Smooth muscle cell (in vitro differentiated cells): ENCODE data around the gene PTPN1. TPM values are rescaled to one million over a fixed set of nuclear protein-coding genes. Genes with fewer than 3 reads are reported as not detected.

ENCODE experiments used
- DNase-seq: peaks from one replicate; lab custom pipeline; 2025; ENCODE audit not compliant: unreplicated experiment; lab: John Stamatoyannopoulos, UW
- H2AFZ ChIP-seq: fragments of 200-600 bp; sonication (generic); 2 replicates; pipeline ENCODE4 v1.6.0; 2016; ENCODE audit warnings: antibody characterized with exemption, low read depth, mild to moderate bottlenecking
- H3F3A ChIP-seq: fragments of 200-600 bp; sonication (generic); 2 replicates; pipeline ENCODE4 v1.6.0; 2017; ENCODE audit warnings: antibody characterized with exemption, low read depth
- H3K27ac ChIP-seq: fragments of 200-600 bp; sonication (generic); 2 replicates; pipeline ENCODE4 v1.5.1; 2016; ENCODE audit warnings: low read depth, mild to moderate bottlenecking
- H3K27me3 ChIP-seq: fragments of 200-600 bp; sonication (generic); 2 replicates; pipeline ENCODE4 v1.6.1; 2016; ENCODE audit warnings: low read depth, mild to moderate bottlenecking
- H3K36me3 ChIP-seq: fragments of 200-600 bp; sonication (generic); 2 replicates; pipeline ENCODE4 v1.5.1; 2016; ENCODE audit warnings: low read depth
- H3K4me1 ChIP-seq: fragments of 200-600 bp; sonication (generic); 2 replicates; pipeline ENCODE4 v1.5.1; 2016; ENCODE audit warnings: low read depth
- H3K4me2 ChIP-seq: fragments of 200-600 bp; sonication (generic); 2 replicates; pipeline ENCODE4 v1.6.0; 2016; ENCODE audit warnings: mild to moderate bottlenecking
- H3K4me3 ChIP-seq: fragments of 200-600 bp; sonication (generic); 2 replicates; pipeline ENCODE4 v1.5.1; 2016; ENCODE audit warnings: mild to moderate bottlenecking
- H3K79me2 ChIP-seq: fragments of 200-600 bp; sonication (generic); 2 replicates; pipeline ENCODE4 v1.6.0; 2016; ENCODE audit warnings: low read depth, mild to moderate bottlenecking
- H3K9ac ChIP-seq: fragments of 200-600 bp; sonication (generic); 2 replicates; pipeline ENCODE4 v1.6.0; 2016; ENCODE audit warnings: low read depth
- H3K9me3 ChIP-seq: fragments of 200-600 bp; sonication (generic); replicated peaks from 2 replicates; pipeline ENCODE4 v1.5.1; 2016; ENCODE audit warnings: low read depth
- H4K20me1 ChIP-seq: fragments of 200-600 bp; sonication (generic); 2 replicates; pipeline ENCODE4 v1.6.0; 2016; ENCODE audit warnings: low read depth
- WGBS: methylation state at CpG from one replicate; pipeline ENCODE4 v1.1.7; 2016; ENCODE audit warnings: low lambda C conversion rate; 5-methylcytosine and 5-hydroxymethylcytosine counted together
- polyA plus RNA-seq: library from polyadenylated mRNA; unstranded; fragments of >200 nt; fragmentation: Nextera tagmentation; extraction: Ambion mirVana; gene quantifications from 2 replicates; pipeline ENCODE4 v1.2.1, GENCODE V29; 2016
- total RNA-seq: library from RNA; depleted of rRNA; stranded (reverse); fragments of >200 nt; gene quantifications from 2 replicates; pipeline ENCODE4 v1.2.3, GENCODE V29; 2014
- TF ChIP-seq, protein P1 (sequence below): fragments of 200-600 bp; sonication (generic); IDR thresholded peaks from 2 replicates; pipeline ENCODE4 v1.5.1; 2017; ENCODE audit warnings: borderline replicate concordance, mild to moderate bottlenecking, antibody characterized with exemption; ENCODE audit not compliant: insufficient read depth, poor library complexity, severe bottlenecking

The PTPN1 gene
- total and polyA plus RNA-seq, 2 experiments from 2014 or later, result 16.1 to 28.9 TPM

DNA sequence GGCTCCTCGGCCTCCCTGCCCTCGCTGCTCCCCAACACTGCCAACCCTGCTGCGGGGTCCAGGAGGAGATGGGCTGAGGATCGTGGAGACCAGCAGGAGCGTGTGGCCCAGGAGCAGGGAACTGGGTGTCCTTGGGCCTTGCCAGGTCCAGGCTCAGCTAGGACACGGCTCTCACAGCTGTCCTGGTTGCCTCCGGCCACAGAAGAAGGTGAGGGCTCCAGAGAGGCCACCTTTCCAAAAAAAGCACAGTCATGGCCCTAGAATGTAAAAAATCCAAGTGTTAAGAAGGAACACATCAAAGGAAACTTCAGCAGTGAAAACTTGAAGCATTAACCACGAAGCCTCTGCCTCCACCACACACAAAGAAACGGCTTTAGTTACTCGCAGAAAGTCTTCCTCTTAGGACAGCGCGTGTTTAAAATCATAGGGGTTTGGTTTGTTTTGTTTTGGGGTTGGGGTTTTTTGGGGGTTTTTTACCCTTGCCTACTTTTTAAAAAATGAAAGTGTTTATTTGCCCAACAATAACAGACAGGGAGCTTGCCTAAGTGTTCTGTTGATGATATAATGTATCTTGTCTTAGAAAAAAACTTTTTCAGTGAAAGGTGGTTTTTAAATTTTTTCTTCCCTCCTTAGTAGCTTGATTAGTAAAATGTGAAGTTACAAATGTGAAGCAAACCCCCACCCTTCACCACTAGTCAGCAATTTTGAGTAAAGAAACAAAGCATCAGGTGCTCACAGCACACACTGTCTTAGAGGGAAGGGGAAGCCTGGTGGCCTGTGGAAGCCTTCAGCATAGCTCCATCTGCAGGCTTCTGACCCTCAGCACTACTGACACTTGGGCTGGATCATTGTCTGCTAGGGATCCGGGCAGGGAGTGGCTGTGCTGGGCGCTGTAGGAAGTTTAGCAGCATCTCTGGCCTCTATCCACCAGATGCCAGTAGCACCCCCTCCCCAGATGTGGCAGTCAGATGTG, 60.0 kb downstream of the PTPN1 start:
- peaks cover 25% of the 10 kb centered on the region for H3K79me2 ChIP-seq
- H3K4me2 ChIP-seq, result no peak overlapping the region
- TF ChIP-seq, protein P1, sequence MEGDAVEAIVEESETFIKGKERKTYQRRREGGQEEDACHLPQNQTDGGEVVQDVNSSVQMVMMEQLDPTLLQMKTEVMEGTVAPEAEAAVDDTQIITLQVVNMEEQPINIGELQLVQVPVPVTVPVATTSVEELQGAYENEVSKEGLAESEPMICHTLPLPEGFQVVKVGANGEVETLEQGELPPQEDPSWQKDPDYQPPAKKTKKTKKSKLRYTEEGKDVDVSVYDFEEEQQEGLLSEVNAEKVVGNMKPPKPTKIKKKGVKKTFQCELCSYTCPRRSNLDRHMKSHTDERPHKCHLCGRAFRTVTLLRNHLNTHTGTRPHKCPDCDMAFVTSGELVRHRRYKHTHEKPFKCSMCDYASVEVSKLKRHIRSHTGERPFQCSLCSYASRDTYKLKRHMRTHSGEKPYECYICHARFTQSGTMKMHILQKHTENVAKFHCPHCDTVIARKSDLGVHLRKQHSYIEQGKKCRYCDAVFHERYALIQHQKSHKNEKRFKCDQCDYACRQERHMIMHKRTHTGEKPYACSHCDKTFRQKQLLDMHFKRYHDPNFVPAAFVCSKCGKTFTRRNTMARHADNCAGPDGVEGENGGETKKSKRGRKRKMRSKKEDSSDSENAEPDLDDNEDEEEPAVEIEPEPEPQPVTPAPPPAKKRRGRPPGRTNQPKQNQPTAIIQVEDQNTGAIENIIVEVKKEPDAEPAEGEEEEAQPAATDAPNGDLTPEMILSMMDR, result no peak
- no peak for DNase-seq
- peak overlapping the region; percentile 21 for H3K27ac ChIP-seq
- H3F3A ChIP-seq, result no peaks in the 10 kb centered on the region
- 74% methylated on average over 14 of the region's 14 CpGs for WGBS
- H3K36me3 ChIP-seq, result no peaks in the 10 kb centered on the region
- H3K9me3 ChIP-seq, result no peaks in the 10 kb centered on the region
- H3K4me3 ChIP-seq, result no peak overlapping the region
- no peaks in the 10 kb centered on the region for H3K4me1 ChIP-seq
- H3K27me3 ChIP-seq, result no peaks in the 10 kb centered on the region
- H4K20me1 ChIP-seq, result peaks cover 78% of the 10 kb centered on the region
- H3K9ac ChIP-seq, result no peak overlapping the region
- H2AFZ ChIP-seq, result no peak overlapping the region

GRCh38 chr20:50571466-50571865, 61.3 kb downstream of the PTPN1 start:
- no peaks in the 10 kb centered on the region for H3K27me3 ChIP-seq
- no peak overlapping the region for H3K4me2 ChIP-seq
- no peak overlapping the region for H3K27ac ChIP-seq
- no peaks in the 10 kb centered on the region for H3K4me1 ChIP-seq
- no peaks in the 10 kb centered on the region for H3K9me3 ChIP-seq
- peaks cover 12% of the 10 kb centered on the region for H3K79me2 ChIP-seq
- peaks cover 88% of the 10 kb centered on the region for H4K20me1 ChIP-seq
- TF ChIP-seq, protein P1, result no peak
- WGBS, result 98% methylated on average over 2 of the region's 2 CpGs
- H3K4me3 ChIP-seq, result no peak overlapping the region
- no peak overlapping the region for H3K9ac ChIP-seq
- no peak for DNase-seq
- no peaks in the 10 kb centered on the region for H3K36me3 ChIP-seq
- no peak overlapping the region for H2AFZ ChIP-seq
- H3F3A ChIP-seq, result no peaks in the 10 kb centered on the region

DNA sequence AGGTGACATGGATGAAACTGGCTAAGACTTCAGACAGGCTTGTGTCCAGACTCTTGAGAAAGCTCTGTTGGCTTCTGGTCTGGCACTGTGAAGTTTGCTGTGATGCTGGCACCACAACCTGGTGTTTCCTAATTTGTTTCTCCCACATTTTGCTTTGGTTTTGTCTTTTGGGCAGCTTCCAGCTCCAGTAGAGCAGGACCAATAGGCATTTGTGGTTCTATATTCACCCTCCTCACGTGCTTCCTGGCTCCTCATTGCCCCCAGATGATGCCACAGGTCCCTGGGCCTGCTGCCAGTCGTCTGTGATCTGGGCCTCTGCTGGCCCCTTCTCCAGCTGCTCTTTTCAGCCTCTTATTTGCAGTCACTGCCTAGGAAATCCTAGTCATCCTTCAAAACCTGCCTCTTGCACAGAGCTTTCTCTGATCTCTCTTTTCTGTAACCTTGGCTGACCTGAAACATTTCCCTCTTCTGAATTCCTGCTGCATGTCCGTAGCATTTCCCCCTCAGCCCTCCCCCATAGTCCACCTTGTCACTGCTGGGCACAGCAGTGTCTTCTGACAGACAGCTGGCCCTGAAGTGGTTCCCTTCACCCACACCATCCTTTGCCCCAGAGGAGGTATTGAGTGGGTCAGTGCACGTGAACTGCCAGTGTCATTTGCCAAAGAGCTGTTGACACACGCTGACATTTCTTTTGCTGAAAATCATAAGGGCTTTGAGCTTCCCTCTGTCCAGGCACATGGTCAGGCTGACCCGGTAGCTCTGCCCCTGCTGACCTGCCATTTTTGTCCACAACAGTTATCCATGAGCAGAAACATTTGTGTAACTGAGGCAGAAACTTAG, 63.0 kb downstream of the PTPN1 start:
- H3K4me2 ChIP-seq, result no peak overlapping the region
- no peak for DNase-seq

More for the DNA sequence above, 63.0 kb downstream of the PTPN1 start:
- H3K4me1 ChIP-seq, result no peaks in the 10 kb centered on the region
- H3K27me3 ChIP-seq, result no peaks in the 10 kb centered on the region
- no peak overlapping the region for H3K27ac ChIP-seq
- 88% methylated on average over 6 of the region's 6 CpGs for WGBS
- TF ChIP-seq, protein P1, result no peak
- H3K9ac ChIP-seq, result no peak overlapping the region
- H4K20me1 ChIP-seq, result peaks cover 79% of the 10 kb centered on the region
- H3F3A ChIP-seq, result no peaks in the 10 kb centered on the region
- peaks cover 8% of the 10 kb centered on the region for H3K79me2 ChIP-seq
- H3K9me3 ChIP-seq, result no peaks in the 10 kb centered on the region
- no peaks in the 10 kb centered on the region for H3K36me3 ChIP-seq
- no peak overlapping the region for H2AFZ ChIP-seq
- H3K4me3 ChIP-seq, result no peak overlapping the region
